Measurements from ENCODE around the gene MOB2.

MOB2 gene

DNA sequence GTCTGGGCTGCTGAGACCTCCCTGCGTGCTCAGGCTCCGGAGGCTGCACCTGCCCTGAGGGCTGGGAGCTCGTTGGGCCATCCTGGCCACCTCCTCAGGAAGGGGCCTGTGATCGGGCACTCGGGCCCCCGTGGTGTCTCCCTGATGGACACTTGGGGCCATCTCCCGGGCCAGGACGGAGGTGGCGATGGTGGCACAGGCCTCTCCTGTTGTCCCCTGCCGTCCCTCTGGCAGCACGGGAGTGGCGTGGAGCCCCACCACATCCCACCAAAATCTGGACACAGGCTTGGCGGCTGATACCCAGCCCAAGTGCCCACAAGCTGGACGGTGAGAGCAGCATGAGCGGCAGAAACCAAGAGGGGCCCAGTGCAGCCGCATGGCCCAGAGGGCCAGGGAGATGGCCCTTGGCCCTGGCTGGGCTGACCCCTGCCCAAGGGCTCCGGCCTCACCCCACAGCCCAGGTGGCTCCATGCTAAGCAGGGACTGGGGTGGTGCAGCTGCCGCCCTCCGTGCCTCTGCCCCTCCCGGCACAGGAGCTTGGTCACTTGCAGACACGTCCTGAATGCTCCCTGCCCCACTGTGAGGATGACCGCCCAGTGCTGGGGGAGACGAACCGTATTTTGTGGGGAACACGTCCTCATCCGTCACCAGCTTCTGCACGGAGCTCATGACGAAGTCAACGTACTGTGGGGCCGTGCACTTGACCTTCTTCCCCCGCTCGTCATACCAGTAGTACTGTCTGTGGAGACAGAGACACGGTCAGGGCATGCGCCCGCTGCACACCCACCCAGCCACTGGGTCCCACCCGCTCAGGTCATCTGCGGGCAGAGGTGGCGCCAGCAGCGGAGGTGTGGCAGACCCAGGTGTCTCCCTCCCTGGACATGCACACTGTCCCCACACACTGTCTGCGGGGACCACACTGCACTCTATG is 15.6 kb downstream of the MOB2 start:
- no peak for DNase-seq

DNA sequence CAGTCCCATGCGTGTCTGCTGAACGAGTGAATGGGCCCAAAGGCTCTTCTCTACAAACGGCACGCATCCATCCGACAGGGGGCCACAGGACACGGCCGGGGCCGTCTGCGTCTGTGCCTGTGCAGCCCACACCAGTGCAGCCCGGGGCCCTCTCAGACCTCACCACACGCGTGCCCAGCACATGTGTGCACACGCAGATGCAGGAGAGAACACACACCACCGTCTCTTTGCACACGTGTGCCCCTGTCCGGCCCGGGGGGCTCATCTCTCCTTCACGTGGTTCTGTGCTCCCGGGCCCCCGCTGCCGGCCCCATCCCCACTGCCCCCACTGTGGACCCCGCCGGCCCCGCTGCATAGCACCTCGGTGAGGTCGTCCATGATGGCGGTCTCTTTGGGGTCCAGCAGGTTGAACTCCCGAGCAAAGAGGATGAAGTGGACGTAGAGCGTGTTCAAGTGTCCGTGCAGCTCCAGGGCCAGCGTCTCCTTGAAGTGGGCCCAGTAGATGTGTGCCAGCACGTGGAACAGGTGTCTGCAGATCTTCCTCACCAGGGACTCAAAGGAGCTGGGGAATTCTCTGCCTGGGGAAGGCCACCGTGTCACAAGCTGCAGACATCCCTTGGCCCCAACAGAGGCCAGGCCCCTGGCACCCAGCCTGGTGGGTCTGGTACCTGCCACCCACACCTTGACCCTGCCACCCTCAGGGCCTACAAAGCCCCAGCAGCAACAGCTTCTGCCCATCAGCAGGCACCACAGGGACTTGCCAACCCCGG is 16.5 kb downstream of the MOB2 start:
- DNase-seq, result no peak

DNA sequence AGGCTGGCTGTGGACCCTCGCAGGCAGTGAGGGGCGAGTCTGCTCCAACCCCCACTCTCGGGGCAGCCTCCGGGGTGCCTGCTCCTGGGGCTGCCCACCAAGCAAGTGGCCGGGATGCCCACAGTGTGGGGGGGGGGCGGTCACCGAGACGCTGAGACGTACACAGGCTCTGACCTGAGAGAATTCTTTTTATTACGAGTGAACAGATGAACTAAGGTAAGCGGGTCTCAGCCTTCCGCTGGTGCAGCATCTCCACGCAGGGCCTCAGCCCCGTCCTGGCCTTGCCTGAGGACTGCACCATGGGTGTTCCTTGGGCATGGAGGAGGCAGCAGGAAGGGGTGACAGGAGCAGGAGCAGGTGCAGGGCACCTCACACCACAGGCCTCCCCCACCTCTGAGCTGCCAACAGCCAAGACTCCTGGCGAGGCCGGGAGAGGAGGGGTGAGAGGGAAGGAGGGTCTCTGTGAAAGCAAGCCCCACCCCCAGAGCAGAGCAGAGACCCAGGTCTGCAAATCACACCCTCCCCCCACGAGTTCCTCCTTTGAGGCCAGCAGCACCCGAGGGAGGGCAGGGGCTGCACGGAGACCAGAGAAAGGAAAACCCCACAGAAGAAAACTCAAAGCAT is 17.2 kb downstream of the MOB2 start:
- no peak for DNase-seq

GRCh38 chr11:1468473-1469066 is 18.0 kb downstream of the MOB2 start:
- DNase-seq, result no peak

- DNase-seq, result no peak
Observed at GRCh38 chr11:1468002-1468401, 18.6 kb downstream of the MOB2 start.

- no peak for DNase-seq
Observed at GRCh38 chr11:1467270-1467669, 19.3 kb downstream of the MOB2 start.

- no peak for DNase-seq
Observed at GRCh38 chr11:1466784-1467183, 19.8 kb downstream of the MOB2 start.

GRCh38 chr11:1463056-1463455 is 23.5 kb downstream of the MOB2 start:
- no peak for DNase-seq

- no peak for DNase-seq
Observed at GRCh38 chr11:1462698-1462975, 23.9 kb downstream of the MOB2 start.

DNA sequence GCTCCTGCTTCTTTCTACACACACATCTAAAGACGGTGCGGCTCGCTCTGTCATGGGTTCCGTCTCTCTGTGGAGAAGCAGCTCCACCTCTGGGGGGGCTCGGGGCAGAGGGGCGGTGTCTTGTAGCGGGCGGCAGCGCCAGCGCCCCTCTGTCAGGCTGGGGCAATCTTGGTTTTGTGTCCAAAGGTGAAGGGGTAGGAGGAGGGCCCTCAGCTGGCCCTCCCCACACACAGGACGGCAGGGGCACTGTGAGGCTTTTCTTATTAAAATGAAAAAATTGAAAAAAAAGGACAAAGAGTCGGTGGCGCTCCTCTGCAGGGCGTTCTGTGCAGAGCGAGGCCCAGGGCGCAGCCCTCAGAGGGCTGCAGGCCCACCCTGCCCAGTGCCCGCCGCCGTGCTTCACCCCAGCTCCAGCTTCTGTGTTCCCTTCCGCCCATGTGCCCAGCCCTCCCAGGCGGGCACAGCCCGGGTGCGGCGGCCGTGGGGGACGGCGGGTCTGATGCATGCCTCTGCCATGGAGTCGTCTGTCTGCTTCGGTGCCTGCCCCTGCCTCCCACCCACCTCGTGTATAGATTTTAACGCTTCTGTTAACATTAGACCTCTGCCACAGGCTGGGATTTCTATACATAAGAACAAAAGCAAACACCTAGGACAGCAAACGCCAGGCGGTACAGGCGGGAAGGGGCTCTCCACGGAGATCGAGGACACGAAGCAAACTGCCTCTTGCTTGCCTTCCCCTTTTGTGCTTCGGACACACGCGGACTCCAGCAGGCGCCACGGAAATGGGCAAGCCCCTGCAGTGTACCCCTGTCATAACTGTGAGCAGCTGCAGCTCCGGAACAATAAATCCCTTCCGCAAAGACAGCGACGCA is 24.5 kb downstream of the MOB2 start:
- DNase-seq, result no peak

DNA sequence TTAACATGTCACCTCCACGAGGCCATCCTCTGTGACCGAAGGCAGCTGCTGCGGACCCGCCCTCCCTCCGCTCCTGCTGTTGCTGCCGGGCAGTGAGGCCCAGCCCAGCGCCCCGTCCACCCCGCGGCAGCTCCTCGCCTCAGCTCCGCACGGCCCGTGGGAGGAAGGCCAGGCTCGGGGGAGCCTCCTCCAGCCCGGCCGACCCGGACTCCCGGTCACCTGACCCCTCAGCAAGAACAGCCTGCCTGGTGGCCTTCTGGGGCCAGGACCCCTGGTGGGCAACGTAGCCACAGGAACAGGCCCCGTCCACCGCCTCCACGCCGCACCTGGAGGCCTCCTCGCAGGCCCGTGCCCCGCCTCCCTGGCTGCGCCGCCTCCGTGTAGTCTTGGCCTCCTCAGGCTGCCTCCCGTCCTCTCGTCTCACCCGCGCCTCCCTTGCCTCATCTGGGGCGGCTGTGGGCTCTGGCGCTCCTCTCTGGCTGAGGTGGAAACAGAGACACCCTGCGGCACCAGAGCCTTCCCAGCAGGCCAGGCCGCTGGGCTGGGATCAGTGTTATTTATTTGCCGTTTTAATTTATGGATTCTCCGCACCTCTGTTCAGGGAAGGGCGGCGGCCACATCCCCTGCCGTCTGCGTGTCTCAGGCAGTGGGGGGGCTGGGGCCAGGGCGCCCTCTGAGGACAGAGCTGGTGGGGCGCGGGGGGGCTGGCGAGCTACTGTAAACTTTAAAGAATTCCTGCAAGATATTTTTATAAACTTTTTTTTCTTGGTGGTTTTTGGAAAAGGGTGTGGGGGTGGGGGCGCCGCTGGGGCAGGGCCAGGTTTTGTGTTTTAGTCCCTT is 25.4 kb downstream of the MOB2 start:
- DNase-seq, result no peak

GRCh38 chr11:1460396-1460985 is 26.1 kb downstream of the MOB2 start:
- DNase-seq, result no peak

GRCh38 chr11:1459764-1460395 is 26.7 kb downstream of the MOB2 start:
- no peak for DNase-seq

DNA sequence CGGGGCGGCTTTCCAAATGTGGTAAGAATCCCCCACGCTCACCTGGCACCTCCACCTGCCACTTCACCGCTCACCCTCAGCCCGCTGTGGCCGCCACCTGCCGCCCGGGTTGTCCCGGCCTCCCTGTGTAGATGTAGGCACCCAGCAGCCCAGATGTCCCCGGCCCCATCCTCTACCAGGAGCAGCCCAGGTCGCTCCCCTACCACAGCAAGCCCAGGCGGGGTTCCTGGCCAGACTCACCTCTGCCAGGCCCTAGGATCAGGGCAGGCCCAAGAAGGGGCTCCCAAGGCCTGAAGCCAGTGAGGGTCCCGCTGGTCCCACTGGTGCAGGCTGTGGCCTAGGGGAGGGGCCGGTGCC is 27.4 kb downstream of the MOB2 start:
- no peak for DNase-seq

GRCh38 chr11:1458340-1459218 is 28.0 kb downstream of the MOB2 start:
- DNase-seq, result no peak

- DNase-seq, result no peak
Observed at GRCh38 chr11:1457856-1458255, 28.7 kb downstream of the MOB2 start.

- DNase-seq, result no peak
Observed at GRCh38 chr11:1457326-1457680, 29.3 kb downstream of the MOB2 start.

- DNase-seq, result no peak
Observed at GRCh38 chr11:1456596-1457325, 29.8 kb downstream of the MOB2 start.

DNA sequence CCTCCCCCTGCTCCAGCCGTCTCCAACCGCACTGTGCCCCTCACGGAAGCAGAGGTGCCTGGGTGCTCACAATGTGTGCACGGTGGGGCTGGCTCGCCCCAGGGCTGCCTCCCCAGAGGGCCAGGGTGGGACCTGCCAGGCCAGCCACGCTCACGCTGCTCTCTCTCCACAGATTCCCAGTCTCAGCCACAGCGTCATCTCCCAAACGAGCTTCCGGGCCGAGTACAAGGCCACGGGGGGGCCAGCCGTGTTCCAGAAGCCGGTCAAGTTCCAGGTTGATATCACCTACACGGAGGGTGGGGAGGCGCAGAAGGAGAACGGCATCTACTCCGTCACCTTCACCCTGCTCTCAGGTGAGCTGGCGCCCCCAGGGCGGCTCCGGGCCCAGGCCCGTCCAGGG is 30.4 kb downstream of the MOB2 start:
- no peak for DNase-seq

Measured in NCI-H748 treated with DMSO at 0.1 percent for 48 hours (cell line).